Endometrial microvascular endothelial cells (primary cell): ENCODE results near the gene GRID1. TPM values are rescaled to one million over a fixed set of nuclear protein-coding genes. Genes with fewer than 3 reads are reported as not detected.
"Not testable (repeated sequence)": the region's sequence is repeated elsewhere in the genome, so short reads cannot be mapped to it uniquely, and the experiment has no call there.

Source experiments
- in situ Hi-C: cut with HindIII; loops from 2 replicates; pipeline ENCODE4 v1.10.0; 2017; ENCODE audit warnings: low sequenced_read_pairs, low pct_unique_long_range_greater_than_20kb; ENCODE audit errors: inconsistent ontology term
- total RNA-seq: library from RNA; depleted of rRNA; stranded (reverse); fragments of >200 nt; gene quantifications from one replicate; pipeline ENCODE4 v1.2.3, GENCODE V29; 2015; ENCODE audit errors: inconsistent ontology term

Gene GRID1
- total RNA-seq, 1 donor from 2014 or later: not detected

GRCh38 chr10:86103391-86104101, 263.0 kb downstream of the GRID1 start:
- in situ Hi-C loops: no loop called here

- in situ Hi-C loops: no loop called here
These were observed 264.1 kb downstream of the GRID1 start for GRCh38 chr10:86102451-86102850.

- in situ Hi-C loops: no loop called here
These were observed 264.6 kb downstream of the GRID1 start for GRCh38 chr10:86102031-86102430.

- in situ Hi-C loops: no loop called here
These were observed 266.0 kb downstream of the GRID1 start for GRCh38 chr10:86100581-86101061.

GRCh38 chr10:86099542-86100334, 266.9 kb downstream of the GRID1 start:
- in situ Hi-C loops: no loop called here

- in situ Hi-C loops: no loop called here
These were observed 268.3 kb downstream of the GRID1 start for GRCh38 chr10:86098187-86098881.

- in situ Hi-C loops: not testable (repeated sequence)
These were observed 271.5 kb downstream of the GRID1 start for GRCh38 chr10:86095061-86095460.

- in situ Hi-C loops: not testable (repeated sequence)
These were observed 274.3 kb downstream of the GRID1 start for GRCh38 chr10:86092311-86092710.

- in situ Hi-C loops: no loop called here
These were observed 275.4 kb downstream of the GRID1 start for GRCh38 chr10:86091216-86091615.

GRCh38 chr10:86090807-86091206, 275.8 kb downstream of the GRID1 start:
- in situ Hi-C loops: no loop called here

GRCh38 chr10:86087716-86088115, 278.9 kb downstream of the GRID1 start:
- in situ Hi-C loops: no loop called here

GRCh38 chr10:86086418-86086817, 280.2 kb downstream of the GRID1 start:
- in situ Hi-C loops: no loop called here

- in situ Hi-C loops: no loop called here
These were observed 280.9 kb downstream of the GRID1 start for GRCh38 chr10:86085686-86086085.

GRCh38 chr10:86085136-86085535, 281.5 kb downstream of the GRID1 start:
- in situ Hi-C loops: no loop called here

- in situ Hi-C loops: no loop called here
These were observed 282.0 kb downstream of the GRID1 start for GRCh38 chr10:86084585-86084984.

GRCh38 chr10:86083664-86084175, 282.9 kb downstream of the GRID1 start:
- in situ Hi-C loops: no loop called here

GRCh38 chr10:86083206-86083605, 283.4 kb downstream of the GRID1 start:
- in situ Hi-C loops: no loop called here

- in situ Hi-C loops: no loop called here
These were observed 284.0 kb downstream of the GRID1 start for GRCh38 chr10:86082556-86082955.

- in situ Hi-C loops: no loop called here
These were observed 287.5 kb downstream of the GRID1 start for GRCh38 chr10:86079088-86079487.
